A673 (cell line): ENCODE data around the gene MTERF4. TPM values are rescaled to one million over a fixed set of nuclear protein-coding genes. Genes with fewer than 3 reads are reported as not detected.

Experiments used
- BruUV-seq: library from RNA; stranded (reverse); fragments of 400-500 nt; replicated peaks from 2 replicates; lab custom pipeline; 2021; lab: Mats Ljungman, UMichigan
- CTCF ChIA-PET: fragments of 300-600 bp; sonication (Branson Sonifier 250); formaldehyde crosslinking; loops from one replicate; lab custom pipeline; 2022; ENCODE audit warnings: antibody characterized with exemption; lab: Charles Lee
- POLR2A ChIA-PET: fragments of 300-600 bp; sonication (Branson Sonifier 250); formaldehyde crosslinking; loops from one replicate; lab custom pipeline; 2022; ENCODE audit warnings: antibody characterized with exemption; ENCODE audit not compliant: low non-redundant PET; lab: Charles Lee
- DNase-seq: peaks from one replicate; pipeline ENCODE4 v3.0.0-alpha.2; 2015; ENCODE audit warnings: low spot score
- H3K27ac ChIP-seq: fragments of 200-600 bp; sonication (generic); 2 replicates; pipeline ENCODE4 v1.5.1; 2016; ENCODE audit warnings: mixed run types, low read depth, mild to moderate bottlenecking, mixed read lengths, antibody characterized with exemption, low read length; ENCODE audit not compliant: poor library complexity, severe bottlenecking
- H3K27me3 ChIP-seq: fragments of 200-600 bp; sonication (generic); replicated peaks from 2 replicates; pipeline ENCODE4 v1.6.1; 2017; ENCODE audit warnings: mixed run types, low read depth, mild to moderate bottlenecking, mixed read lengths, antibody characterized with exemption, low read length; ENCODE audit not compliant: insufficient read depth, poor library complexity
- H3K36me3 ChIP-seq: fragments of 200-600 bp; sonication (generic); 2 replicates; pipeline ENCODE4 v1.6.1; 2016; ENCODE audit warnings: mixed run types, mild to moderate bottlenecking, mixed read lengths, antibody characterized with exemption, low read length; ENCODE audit not compliant: insufficient read depth, poor library complexity, severe bottlenecking
- H3K4me1 ChIP-seq: fragments of 200-600 bp; sonication (generic); 2 replicates; pipeline ENCODE4 v1.6.1; 2017; ENCODE audit warnings: mixed run types, mild to moderate bottlenecking, mixed read lengths, antibody characterized with exemption, low read length; ENCODE audit not compliant: insufficient read depth, poor library complexity, severe bottlenecking
- H3K4me3 ChIP-seq: fragments of 200-600 bp; sonication (generic); 2 replicates; pipeline ENCODE4 v1.5.1; 2016; ENCODE audit warnings: low read depth, mixed run types, mild to moderate bottlenecking, mixed read lengths, low read length; ENCODE audit not compliant: poor library complexity, severe bottlenecking
- H3K9me3 ChIP-seq: fragments of 200-600 bp; sonication (generic); 2 replicates; pipeline ENCODE4 v1.6.1; 2016; ENCODE audit warnings: mixed run types, low read depth, mild to moderate bottlenecking, mixed read lengths, antibody characterized with exemption, low read length; ENCODE audit not compliant: poor library complexity, severe bottlenecking
- CTCF ChIP-seq: fragments of 300-800, 200-600 bp; sonication (generic); conservative IDR thresholded peaks from 2 replicates; pipeline ENCODE4 v1.5.1; 2017; ENCODE audit warnings: low read depth, mild to moderate bottlenecking, antibody characterized with exemption, low read length, moderate library complexity, mixed read lengths
- EZH2 ChIP-seq: fragments of 200-600 bp; sonication (generic); IDR thresholded peaks from 2 replicates; pipeline ENCODE4 v1.6.1; 2017; ENCODE audit warnings: borderline replicate concordance, low read depth, mild to moderate bottlenecking, mixed read lengths, antibody characterized with exemption, low read length; ENCODE audit not compliant: poor library complexity, severe bottlenecking
- intact Hi-C: fragments of 100-400 bp; cut with micrococcal nuclease; formaldehyde crosslinking; loops from one replicate; pipeline ENCODE4 v1.10.0; 2022; ENCODE audit not compliant: unreplicated experiment
- total RNA-seq: library from RNA; stranded (reverse); gene quantifications from 2 replicates; pipeline ENCODE4 v1.2.3, GENCODE V29; 2021

Gene MTERF4
- total RNA-seq, 1 experiment from 2014 or later = 39.8 TPM

- no peaks in the 10 kb centered on the region for H3K4me1 ChIP-seq
- CTCF ChIA-PET = no interaction called here
- DNase-seq = no peak
- TF ChIP-seq CTCF (no peak), EZH2 (no peak)
- H3K4me3 ChIP-seq = no peak overlapping the region
- intact Hi-C loops = no loop called here
- no peaks in the 10 kb centered on the region for H3K9me3 ChIP-seq
- POLR2A ChIA-PET = no interaction called here
- H3K27ac ChIP-seq = no peak overlapping the region
- BruUV-seq = no TSS peak
- no peaks in the 10 kb centered on the region for H3K27me3 ChIP-seq
- peaks cover 28% of the 10 kb centered on the region for H3K36me3 ChIP-seq
These were observed 35.4 kb upstream of the MTERF4 start for GRCh38 chr2:241137276-241138190.

- no peak for TF ChIP-seq CTCF
- TF ChIP-seq EZH2 = no peak
- peaks cover 30% of the 10 kb centered on the region for H3K36me3 ChIP-seq
- ChIA-PET POLR2A (no interaction called here), CTCF (no interaction called here)
- no peaks in the 10 kb centered on the region for H3K27me3 ChIP-seq
- H3K9me3 ChIP-seq = no peaks in the 10 kb centered on the region
- H3K27ac ChIP-seq = no peak overlapping the region
- H3K4me1 ChIP-seq = no peaks in the 10 kb centered on the region
- no peak for DNase-seq
- intact Hi-C loops = no loop called here
- H3K4me3 ChIP-seq = no peak overlapping the region
- no TSS peak for BruUV-seq
These were observed 34.7 kb upstream of the MTERF4 start for GRCh38 chr2:241136661-241137260.

- intact Hi-C loops = no loop called here
- Histone ChIP-seq H3K9me3 (no peaks in the 10 kb centered on the region), H3K36me3 (peaks cover 30% of the 10 kb centered on the region), H3K27ac (no peak overlapping the region), H3K4me1 (no peaks in the 10 kb centered on the region), H3K27me3 (no peaks in the 10 kb centered on the region), H3K4me3 (no peak overlapping the region)
- CTCF ChIA-PET = no interaction called here
- BruUV-seq = no TSS peak
- POLR2A ChIA-PET = no interaction called here
- TF ChIP-seq EZH2 = no peak
- no peak for TF ChIP-seq CTCF
- DNase-seq = no peak
These were observed 34.1 kb upstream of the MTERF4 start for GRCh38 chr2:241136191-241136590.
